Adrenal gland (tissue), 19 donors: ENCODE data around the gene FAM219A. TPM values are rescaled to one million over a fixed set of nuclear protein-coding genes. Genes with fewer than 3 reads are reported as not detected.
A peak's percentile ranks its signal among the peaks of the same experiment; 100 is the strongest.

Experiments
- DNase-seq, 7 donors: peaks; one replicate each; pipeline ENCODE4 v3.0.0-alpha.2; 2019 to 2020
- H3K27ac ChIP-seq, 5 donors: fragments of 200-600 bp; sonication (generic) in 4 of 5; 1 replicate in 3 of 5; 2 replicates in 2 of 5; pipeline versions ENCODE4 v1.5.1 to v1.8.0; 2016 to 2020; ENCODE audit warnings: mild to moderate bottlenecking in 1 of 5
- H3K27me3 ChIP-seq: fragments of 200-600 bp; 2 replicates; pipeline ENCODE4 v1.8.0; 2021
- H3K36me3 ChIP-seq, 2 donors: fragments of 200-600 bp; replicated peaks in 1 of 2; 1 replicate in 1 of 2; 2 replicates in 1 of 2; pipeline versions ENCODE4 v1.5.1 to v1.8.0; 2018 to 2022
- H3K4me1 ChIP-seq, 2 donors: fragments of 200-600 bp; replicated peaks in 1 of 2; 1 replicate in 1 of 2; 2 replicates in 1 of 2; pipeline versions ENCODE4 v1.5.1 to v1.8.0; 2018 to 2021
- H3K4me3 ChIP-seq, 4 donors: fragments of 200-600 bp; sonication (generic) in 3 of 4; one replicate each; pipeline ENCODE4 v1.5.1; 2016 to 2018
- H3K9me3 ChIP-seq, 3 donors: fragments of 200-600 bp; sonication (generic) in 1 of 3; replicated peaks in 1 of 3; 1 replicate in 2 of 3; 2 replicates in 1 of 3; pipeline versions ENCODE4 v1.5.1 to v1.8.0; 2016 to 2021
- POLR2A ChIP-seq, 2 donors: fragments of 450-650 bp; IDR thresholded peaks; one replicate each; pipeline ENCODE4 v1.6.1; 2017; ENCODE audit warnings: antibody characterized with exemption in 2 of 2, mild to moderate bottlenecking in 2 of 2, moderate library complexity in 1 of 2
- WGBS, 4 donors: extraction: QIAGEN DNeasy Blood & Tissue Kit in 2 of 4; methylation state at CpG; one replicate each; pipeline versions ENCODE4 v1.1.5 to v1.1.7; 2013 to 2017; 5-methylcytosine and 5-hydroxymethylcytosine counted together
- intact Hi-C, 2 donors: fragments of 100-400 bp; cut with DNase I; formaldehyde crosslinking; loops; one replicate each; pipeline versions ENCODE4 v1.14.1 to v1.15.0; 2022 to 2023
- long read RNA-seq, 10 donors: library from polyadenylated mRNA in 3 of 10; unstranded in 2 of 10; stranded (forward) in 1 of 10; transcript quantifications; one replicate each; pipeline ENCODE4 v2.0.0 and lab custom pipeline, GENCODE V29; 2021 to 2026
- polyA plus RNA-seq, 3 donors: library from polyadenylated mRNA; stranded (reverse); fragments of 200-250 nt in 2 of 3; fragments of 350-450 nt in 1 of 3; fragmentation: Illumina TruSeq in 1 of 3; extraction: RNeasy Lipid Tissue Mini Kit (QIAGEN cat#74804) in 1 of 3; gene quantifications; one replicate each; pipeline ENCODE4 v1.2.3, GENCODE V29; 2013 to 2014
- total RNA-seq, 9 donors: library from RNA; depleted of rRNA in 4 of 9; stranded (reverse); fragments of >200 nt in 4 of 9; fragments of 120-200 nt in 1 of 9; fragmentation: NEBNext Ultra II Directional in 1 of 9; extraction: Animal tissue kit (Norgen Biotek cat#: 25700) in 1 of 9; gene quantifications; one replicate each; pipeline versions ENCODE4 v1.1.0 to v1.2.4, GENCODE V29; 2013 to 2023
- TF ChIP-seq, protein P1 (sequence below), 6 experiments: fragments of 450-650 bp in 4 of 6; fragments of 200-600 bp in 2 of 6; sonication (generic) in 1 of 6; IDR thresholded peaks; 1 replicate in 5 of 6; 2 replicates in 1 of 6; pipeline versions ENCODE4 v1.5.1 to v1.8.0; 2016 to 2021; ENCODE audit warnings: antibody characterized with exemption in 6 of 6, mild to moderate bottlenecking in 2 of 6, moderate library complexity in 1 of 6
- donor health status: healthy with polysubstance abuse.
- donor health status: Bipolar disorder and iron deficiency.
- donor health status: DM: yes; HTN: yes; CAD: no.
- donor health status: DM: no; HTN: no; CAD: no.
- donor health status: DM: no; HTN: no; CAD: no.
- donor health status: DM: yes; HTN: yes; CAD: no.

FAM219A gene, protein sequence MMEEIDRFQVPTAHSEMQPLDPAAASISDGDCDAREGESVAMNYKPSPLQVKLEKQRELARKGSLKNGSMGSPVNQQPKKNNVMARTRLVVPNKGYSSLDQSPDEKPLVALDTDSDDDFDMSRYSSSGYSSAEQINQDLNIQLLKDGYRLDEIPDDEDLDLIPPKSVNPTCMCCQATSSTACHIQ
- total RNA-seq (10 to 100 TPM in 8 of 9 donors, 1 to 10 TPM in 1; 7.6 to 26.9 (median 15.4) TPM), polyA plus RNA-seq (10 to 100 TPM in 2 of 3 donors, 1 to 10 TPM in 1; 7.8 to 15.1 (median 14.7) TPM)
- long read RNA-seq, donor 1, partial matches to known transcripts, result 0 of 9 reads
- long read RNA-seq, donor 1, other reads (novel, unspliced or antisense), result 0 of 9 reads
- long read RNA-seq, donor 2, partial matches to known transcripts, result 8 of 10 reads
- long read RNA-seq, donor 2, other reads (novel, unspliced or antisense), result 0 of 10 reads
- long read RNA-seq, donor 3, partial matches to known transcripts, result 0 of 7 reads
- long read RNA-seq, donor 3, other reads (novel, unspliced or antisense), result 0 of 7 reads
- long read RNA-seq, donor 4, partial matches to known transcripts, result 0 of 3 reads
- long read RNA-seq, donor 4, other reads (novel, unspliced or antisense), result 3 of 3 reads
- long read RNA-seq, donor 5, partial matches to known transcripts, result 0 of 17 reads
- long read RNA-seq, donor 5, other reads (novel, unspliced or antisense), result 11 of 17 reads
- long read RNA-seq, donor 6, partial matches to known transcripts, result 0 of 2 reads
- long read RNA-seq, donor 6, other reads (novel, unspliced or antisense), result 2 of 2 reads
- long read RNA-seq, donor 7, partial matches to known transcripts, result 0 of 4 reads
- long read RNA-seq, donor 7, other reads (novel, unspliced or antisense), result 0 of 4 reads
- long read RNA-seq, donor 8, partial matches to known transcripts, result 0 of 6 reads
- long read RNA-seq, donor 8, other reads (novel, unspliced or antisense), result 0 of 6 reads
- long read RNA-seq, donor 9, partial matches to known transcripts, result 0 of 3 reads
- long read RNA-seq, donor 9, other reads (novel, unspliced or antisense), result 0 of 3 reads
- long read RNA-seq, donor 10, partial matches to known transcripts, result 0 of 8 reads
- long read RNA-seq, donor 10, other reads (novel, unspliced or antisense), result 0 of 8 reads

DNA sequence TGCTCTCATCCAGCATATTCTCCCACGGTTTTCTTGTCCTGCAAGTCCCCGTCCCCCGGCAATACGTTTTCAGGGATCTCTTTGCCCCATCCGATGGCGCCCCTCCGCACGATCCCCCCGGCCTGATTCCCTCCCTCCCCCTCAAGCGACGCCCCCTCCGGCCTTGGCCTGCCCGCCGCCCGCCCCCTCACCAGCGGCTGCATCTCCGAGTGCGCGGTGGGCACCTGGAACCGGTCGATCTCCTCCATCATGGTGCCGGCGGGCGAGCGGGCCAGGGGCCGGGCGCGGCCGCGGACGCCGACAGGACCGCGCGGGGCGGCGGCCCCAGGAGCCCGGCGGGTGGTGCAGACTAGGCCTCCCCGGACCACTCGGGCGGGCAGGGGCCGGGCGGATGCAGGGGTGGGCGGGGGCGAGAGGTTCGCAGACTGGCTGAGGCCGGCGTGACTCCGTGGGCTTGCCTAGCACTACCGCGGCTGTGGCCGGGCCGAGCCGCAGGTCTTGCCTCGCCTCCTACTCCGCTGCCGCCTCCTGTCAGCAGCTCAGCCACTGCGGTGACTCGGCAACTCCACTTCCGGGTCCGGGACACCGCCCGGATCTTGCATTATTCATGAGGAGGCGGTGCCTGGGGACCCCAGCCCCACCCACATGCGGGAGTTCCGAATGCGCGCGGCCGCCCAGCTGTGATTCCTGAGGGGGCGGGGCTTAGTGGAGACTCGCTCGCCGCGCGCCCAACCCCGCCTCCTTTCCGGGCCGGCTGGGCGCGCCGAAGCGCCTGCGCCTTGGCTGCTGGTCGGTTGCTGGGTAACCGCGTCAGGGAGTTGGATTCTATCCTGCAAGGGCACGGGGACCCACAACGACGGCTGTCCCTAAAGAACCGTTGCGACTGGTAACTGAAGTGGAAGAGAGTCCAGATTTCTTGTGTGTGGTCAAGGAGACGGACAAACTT, at the start of gene FAM219A, which contains the start of gene DNAI1:
TSS of gene FAM219A (minus strand) at position 558 of the 946 bp plus-strand sequence. CDS start at position 251, 307 bp downstream.
TSS of gene DNAI1 (plus strand) at position 793 of the 946 bp plus-strand sequence. CDS start 201 bp downstream, outside the sequence.
- WGBS, 4 donors, result 0 to 1% (median 1%) methylated on average over 41 to 93 of the region's 94 CpGs
- peak; percentile 83 to 98 for TF ChIP-seq POLR2A (IDR thresholded peaks at IDR 0.05)
- TF ChIP-seq, protein P1, sequence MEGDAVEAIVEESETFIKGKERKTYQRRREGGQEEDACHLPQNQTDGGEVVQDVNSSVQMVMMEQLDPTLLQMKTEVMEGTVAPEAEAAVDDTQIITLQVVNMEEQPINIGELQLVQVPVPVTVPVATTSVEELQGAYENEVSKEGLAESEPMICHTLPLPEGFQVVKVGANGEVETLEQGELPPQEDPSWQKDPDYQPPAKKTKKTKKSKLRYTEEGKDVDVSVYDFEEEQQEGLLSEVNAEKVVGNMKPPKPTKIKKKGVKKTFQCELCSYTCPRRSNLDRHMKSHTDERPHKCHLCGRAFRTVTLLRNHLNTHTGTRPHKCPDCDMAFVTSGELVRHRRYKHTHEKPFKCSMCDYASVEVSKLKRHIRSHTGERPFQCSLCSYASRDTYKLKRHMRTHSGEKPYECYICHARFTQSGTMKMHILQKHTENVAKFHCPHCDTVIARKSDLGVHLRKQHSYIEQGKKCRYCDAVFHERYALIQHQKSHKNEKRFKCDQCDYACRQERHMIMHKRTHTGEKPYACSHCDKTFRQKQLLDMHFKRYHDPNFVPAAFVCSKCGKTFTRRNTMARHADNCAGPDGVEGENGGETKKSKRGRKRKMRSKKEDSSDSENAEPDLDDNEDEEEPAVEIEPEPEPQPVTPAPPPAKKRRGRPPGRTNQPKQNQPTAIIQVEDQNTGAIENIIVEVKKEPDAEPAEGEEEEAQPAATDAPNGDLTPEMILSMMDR (IDR thresholded peaks at IDR 0.05), result no peak
- Histone ChIP-seq H3K4me1 (peaks cover 0 to 28% of the 10 kb centered on the region in 2 donors), H3K27ac (peak within 1 kb of the TSS in 4 of 5 donors; percentile 46 to 91 (median 76)), H3K4me3 (peak within 1 kb of the TSS; percentile 45 to 95 (median 52)), H3K9me3 (no peaks in the 10 kb centered on the region), H3K27me3 (no peaks in the 10 kb centered on the region), H3K36me3 (no peaks in the 10 kb centered on the region)
- intact Hi-C loops, result no loop called here
- DNase-seq, result peak; percentile 99

DNA sequence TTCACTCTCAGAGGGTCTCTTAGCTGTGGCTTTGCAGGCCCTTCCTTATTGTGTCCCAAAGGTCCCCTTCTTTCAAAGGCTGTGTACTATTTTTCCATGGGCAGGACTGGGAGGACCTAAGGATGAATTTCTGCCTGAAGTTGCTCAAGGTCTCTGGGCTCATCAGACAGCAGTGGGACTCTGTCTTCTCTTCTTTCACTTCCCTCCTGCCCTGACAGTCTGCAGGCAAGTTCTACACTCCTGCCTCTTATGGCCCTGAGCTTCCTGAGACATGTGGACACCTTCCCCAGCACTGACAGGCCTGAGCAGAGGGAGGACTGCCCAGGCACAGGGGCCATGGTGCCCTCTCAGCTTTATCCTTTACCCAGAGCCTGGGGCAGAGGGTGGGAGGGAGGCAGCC, 49.6 kb upstream of the FAM219A start:
- Histone ChIP-seq H3K36me3 (no peaks in the 10 kb centered on the region), H3K4me3 (no peak overlapping the region), H3K4me1 (no peaks in the 10 kb centered on the region), H3K27me3 (no peaks in the 10 kb centered on the region), H3K27ac (no peak overlapping the region), H3K9me3 (no peaks in the 10 kb centered on the region)
- TF ChIP-seq, protein P1 (IDR thresholded peaks at IDR 0.05), result no peak
- no peak for TF ChIP-seq POLR2A (IDR thresholded peaks at IDR 0.05)
- peak in 1 of 7 donors; percentile 1 for DNase-seq
- intact Hi-C loops, result no loop called here

DNA sequence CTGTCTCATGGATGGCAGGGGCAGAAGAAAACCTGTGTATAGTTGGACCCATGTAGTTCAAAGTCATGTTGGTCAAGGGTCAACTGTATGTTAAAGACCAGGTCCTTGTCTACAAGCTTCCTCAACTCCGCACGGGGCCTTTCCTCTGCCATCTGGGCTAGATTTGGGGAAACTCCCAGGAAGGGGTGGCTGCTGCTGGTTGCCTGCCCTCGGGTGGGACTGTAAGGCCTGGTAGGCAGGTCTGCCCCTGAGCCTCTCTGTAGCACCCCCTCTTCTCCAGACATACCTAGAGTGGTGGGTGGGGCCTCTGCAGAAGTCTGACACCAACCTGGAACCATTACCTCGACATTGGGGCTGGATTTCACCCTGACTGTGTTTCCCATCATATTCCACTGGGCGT, 49.2 kb upstream of the FAM219A start:
- 86 to 90% (median 88%) methylated on average over 4 to 5 of the region's 5 CpGs for WGBS, 4 donors
- peak in 1 of 7 donors; percentile 18 for DNase-seq

More for the DNA sequence above, 49.2 kb upstream of the FAM219A start:
- Histone ChIP-seq H3K4me3 (no peak overlapping the region), H3K27me3 (no peaks in the 10 kb centered on the region), H3K4me1 (no peaks in the 10 kb centered on the region), H3K27ac (no peak overlapping the region), H3K36me3 (no peaks in the 10 kb centered on the region), H3K9me3 (no peaks in the 10 kb centered on the region)
- TF ChIP-seq, protein P1 (IDR thresholded peaks at IDR 0.05), result no peak
- no peak for TF ChIP-seq POLR2A (IDR thresholded peaks at IDR 0.05)
- intact Hi-C loops, result no loop called here
